ENCODE data around the gene IL12RB2.
A peak's percentile ranks its signal among the peaks of the same experiment; 100 is the strongest.
"Not testable (repeated sequence)": the region's sequence is repeated elsewhere in the genome, so short reads cannot be mapped to it uniquely, and the experiment has no call there.

Gene IL12RB2

GRCh38 chr1:67399199-67399993, 91.7 kb downstream of the IL12RB2 start:
- no peak for DNase-seq (ENCODE audit: low read depth)

DNA sequence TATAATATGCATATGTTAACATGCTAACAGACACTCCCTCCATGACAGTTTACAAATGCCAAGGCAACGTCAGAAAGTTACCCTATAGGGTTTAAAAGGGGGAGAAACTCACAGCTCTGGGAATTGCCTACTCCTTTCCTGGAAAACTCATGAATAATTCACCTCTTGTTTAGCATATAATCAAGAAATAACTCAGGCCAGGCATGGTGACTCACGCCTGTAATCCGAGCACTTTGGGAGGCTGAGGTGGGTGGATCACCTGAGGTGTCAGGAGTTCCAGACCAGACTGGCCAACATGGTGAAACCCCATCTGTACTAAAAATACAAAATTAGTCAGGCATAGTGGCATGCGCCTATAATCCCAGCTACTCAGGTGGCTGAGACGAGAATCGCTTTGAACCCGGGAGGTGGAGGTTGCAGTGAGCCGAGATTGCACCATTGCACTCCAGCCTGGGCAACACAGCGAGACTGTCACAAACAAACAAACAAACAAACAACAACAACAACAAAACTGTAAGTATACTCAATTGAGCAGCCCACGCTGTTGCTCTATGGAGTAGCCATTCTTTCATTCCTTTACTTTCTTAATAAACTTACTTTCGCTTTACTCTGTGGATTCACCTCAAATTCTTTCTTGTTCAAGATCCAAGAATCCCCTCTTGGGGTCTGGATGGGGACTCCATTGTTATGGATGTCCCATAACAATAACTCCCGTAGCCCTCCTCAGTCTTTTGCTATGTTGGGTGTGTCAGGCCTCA, 92.5 kb downstream of the IL12RB2 start:
- not testable (repeated sequence) for DNase-seq (ENCODE audit: low read depth)

DNA sequence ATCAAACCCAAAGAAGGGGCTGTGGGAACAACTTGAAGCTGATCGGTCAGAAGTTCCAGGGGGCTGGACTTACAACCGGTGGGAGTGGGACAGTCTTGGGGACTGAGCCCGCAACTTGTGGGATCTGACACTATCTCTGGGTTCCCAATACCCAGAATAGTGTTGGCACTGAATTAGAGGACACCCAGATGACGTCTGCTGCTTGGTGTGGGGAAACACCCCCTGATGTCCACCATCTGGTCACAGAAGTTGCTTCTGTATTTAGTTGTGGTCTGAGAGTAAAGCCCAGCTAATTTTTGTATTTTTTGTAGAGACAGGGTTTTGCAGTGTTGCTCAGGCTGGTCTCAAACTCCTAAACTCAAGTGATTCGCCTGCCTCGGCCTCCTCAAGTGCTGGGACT, 93.8 kb downstream of the IL12RB2 start:
- no peak for DNase-seq (ENCODE audit: low read depth)

- no peak for DNase-seq (ENCODE audit: low read depth)
Observed at GRCh38 chr1:67404212-67404620, 96.5 kb downstream of the IL12RB2 start.

DNA sequence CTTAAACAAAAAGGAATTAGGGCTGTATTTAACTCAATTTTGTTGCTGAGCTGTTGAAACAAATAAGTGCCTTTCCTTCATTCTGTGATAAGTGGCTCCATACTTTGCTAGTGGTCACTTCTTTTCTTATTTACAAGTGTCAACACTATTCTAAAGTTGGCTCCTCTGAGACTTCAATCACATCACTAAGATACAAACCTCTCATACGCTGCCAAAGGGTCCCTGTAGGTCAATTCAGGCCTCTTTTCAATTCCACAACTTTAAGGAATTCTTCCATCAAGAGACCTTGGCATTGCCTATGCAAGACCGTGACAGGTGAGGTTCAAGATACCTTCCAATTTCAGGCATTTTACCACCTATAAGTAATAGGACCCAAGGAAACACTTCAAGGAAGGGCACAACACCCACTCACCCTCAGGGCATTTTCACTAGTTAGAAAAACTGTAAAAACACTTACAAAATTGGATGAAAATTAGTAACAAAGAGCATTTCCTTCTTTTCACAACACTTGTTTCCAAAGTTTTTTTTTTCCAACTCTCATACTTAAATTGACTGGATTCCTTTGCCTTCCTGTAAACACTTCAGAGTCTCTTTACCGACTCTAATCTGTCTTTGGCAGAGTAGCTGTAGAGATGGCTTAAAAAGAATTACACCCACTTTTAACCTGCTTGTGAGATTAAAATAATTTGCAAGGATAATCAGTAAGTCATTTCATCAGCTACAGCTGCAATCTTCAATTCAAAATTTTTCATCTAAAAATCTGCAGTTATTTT, 98.0 kb downstream of the IL12RB2 start:
- DNase-seq (ENCODE audit: low read depth): no peak

- no peak for DNase-seq (ENCODE audit: low read depth)
Observed at GRCh38 chr1:67407498-67407897, 99.8 kb downstream of the IL12RB2 start.

GRCh38 chr1:67408148-67408547, 100.5 kb downstream of the IL12RB2 start:
- DNase-seq (ENCODE audit: low read depth): no peak

- not testable (repeated sequence) for DNase-seq (ENCODE audit: low read depth)
Observed at GRCh38 chr1:67413101-67413500, 105.4 kb downstream of the IL12RB2 start.

GRCh38 chr1:67414574-67414973, 106.9 kb downstream of the IL12RB2 start:
- DNase-seq (ENCODE audit: low read depth): no peak

GRCh38 chr1:67415041-67415440, 107.4 kb downstream of the IL12RB2 start:
- DNase-seq (ENCODE audit: low read depth): no peak

DNA sequence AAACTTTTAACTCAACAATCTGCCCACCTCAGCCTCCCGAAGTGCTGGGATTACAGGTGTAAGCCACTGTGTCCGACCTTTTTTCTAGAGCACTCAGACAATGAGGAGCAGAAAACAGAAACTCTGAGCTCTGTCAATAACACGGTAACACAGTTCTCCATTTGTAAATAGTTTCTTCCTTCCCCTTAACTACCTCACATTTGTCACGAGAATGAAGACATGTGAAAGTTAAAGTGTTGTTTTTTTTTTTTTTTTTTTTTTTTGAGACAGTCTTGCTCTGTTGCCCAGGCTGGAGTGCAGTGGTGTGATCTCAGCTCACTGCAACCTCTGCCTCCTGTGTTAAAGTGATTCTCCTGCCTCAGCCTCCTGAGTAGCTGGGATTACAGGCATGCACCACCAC, 110.1 kb downstream of the IL12RB2 start:
- DNase-seq (ENCODE audit: low read depth): not testable (repeated sequence)

GRCh38 chr1:67418839-67419586, 111.3 kb downstream of the IL12RB2 start:
- no peak for DNase-seq (ENCODE audit: low read depth)

DNA sequence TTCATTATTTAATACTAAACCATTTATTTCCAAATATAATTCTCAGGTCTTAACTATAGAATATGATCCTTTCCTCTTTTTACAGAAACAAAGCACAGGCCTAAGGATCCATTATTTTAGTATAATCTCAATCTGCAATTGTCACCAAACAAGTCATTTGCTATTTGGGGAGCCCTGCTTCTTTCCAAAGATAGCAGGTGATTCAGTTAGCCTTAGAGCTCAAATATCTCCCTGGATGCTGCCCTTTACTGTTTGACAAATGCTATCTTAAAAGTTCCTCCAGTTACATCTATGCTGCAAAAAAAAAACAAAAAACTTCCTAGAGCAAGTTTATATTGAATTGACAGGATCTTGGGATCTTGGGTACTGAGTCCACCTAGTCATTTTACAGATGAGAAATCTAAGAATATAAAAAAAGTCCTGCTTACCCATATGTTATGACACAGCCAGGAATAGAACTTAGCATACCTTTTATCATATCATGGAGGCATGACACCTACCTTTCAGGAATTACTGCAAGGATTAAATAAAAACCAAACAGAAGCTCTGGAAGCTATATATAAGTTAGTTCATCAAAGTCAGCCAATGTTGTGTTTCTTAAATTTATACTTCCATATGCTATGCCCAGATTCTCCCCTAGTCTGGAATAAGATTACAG, 113.3 kb downstream of the IL12RB2 start:
- DNase-seq (ENCODE audit: low read depth): no peak

GRCh38 chr1:67427465-67427864, 119.8 kb downstream of the IL12RB2 start:
- no peak for DNase-seq (ENCODE audit: low read depth)

DNA sequence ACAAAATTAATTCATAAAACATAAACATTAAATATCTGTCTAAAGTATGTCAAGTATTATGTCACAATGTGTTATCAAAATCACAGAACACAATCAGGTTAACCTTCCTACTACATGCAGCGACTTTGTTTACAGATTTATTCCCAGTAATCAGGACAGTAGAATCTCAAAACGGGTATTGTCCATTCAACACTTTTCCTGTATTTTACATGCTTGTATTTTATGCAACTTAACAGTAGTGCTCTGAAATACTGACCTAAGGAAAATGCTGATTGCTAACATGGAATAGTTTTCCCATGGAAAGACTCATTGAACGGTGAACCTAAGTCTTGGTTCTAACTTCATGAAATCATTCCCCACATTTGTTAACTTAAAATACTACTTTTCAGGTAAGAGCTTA, 120.3 kb downstream of the IL12RB2 start:
- DNase-seq (ENCODE audit: low read depth): no peak

DNA sequence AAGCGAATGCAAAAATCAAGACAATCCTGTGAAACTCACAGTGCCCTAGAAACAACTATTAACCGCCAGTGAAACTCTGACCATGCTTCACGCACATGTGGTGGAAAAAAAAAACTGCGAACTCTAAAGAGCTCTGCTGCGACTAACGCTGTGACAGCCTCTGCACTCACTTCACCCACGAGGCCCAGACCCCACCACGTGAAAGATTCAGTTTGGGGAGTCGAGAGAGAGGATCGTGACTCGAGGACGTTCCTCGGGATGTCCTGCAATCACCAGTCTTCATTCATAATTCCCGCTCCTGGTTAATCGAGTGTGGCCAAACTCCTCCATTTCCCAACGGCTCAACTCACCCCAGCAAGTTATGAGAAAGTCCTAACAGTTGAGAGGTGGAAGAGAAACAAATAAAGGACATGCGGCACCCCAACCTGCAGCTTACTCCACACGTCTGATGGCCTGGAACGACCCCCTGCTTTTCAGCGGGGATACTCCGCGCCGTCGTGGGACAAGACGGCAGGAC, 121.4 kb downstream of the IL12RB2 start:
- DNase-seq (ENCODE audit: low read depth): peak; percentile 17

- peak; percentile 9 for DNase-seq (ENCODE audit: low read depth)
Observed at GRCh38 chr1:67429528-67430357, 122.1 kb downstream of the IL12RB2 start.

DNA sequence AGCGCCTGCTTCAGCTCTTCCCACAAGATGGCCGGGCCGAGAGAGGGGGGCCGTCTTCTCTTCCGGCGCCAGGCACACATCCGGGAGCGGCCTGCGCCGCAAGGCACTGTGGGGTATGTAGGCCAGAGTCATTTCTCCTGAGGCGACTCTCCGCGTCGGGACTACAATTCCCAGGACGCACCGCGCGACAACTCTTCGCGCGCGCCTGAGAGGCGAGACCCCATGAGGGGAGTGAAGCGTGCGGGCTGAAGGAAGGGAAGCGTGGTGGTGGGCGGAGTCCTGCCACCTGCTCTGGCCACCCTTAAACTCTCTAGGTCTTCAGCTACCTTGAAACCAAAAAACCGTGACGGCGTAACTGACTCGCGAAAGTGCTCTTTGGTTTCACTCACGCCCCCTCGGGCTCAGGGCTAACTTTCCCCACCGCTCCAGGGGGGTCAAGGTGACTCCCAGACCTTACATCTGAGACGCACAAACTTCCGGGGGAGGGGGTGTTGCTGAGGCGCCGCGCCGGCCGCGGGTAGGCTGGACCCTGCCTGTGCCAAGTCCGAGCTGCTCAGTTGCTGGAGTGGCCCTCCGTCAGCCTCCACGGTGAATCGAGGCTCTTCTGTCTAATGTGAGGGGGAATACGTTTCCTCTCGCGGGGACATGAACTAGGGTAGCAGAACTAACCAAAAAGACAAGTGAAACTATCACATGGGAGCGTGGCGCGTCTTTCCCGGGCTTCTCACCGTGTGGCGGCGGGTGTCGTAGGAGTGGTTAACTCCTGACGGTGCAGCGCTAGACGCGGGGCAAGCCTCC, 122.9 kb downstream of the IL12RB2 start, which contains the start of gene SERBP1:
SERBP1 (minus strand) TSS at position 45 of the 798 bp plus-strand sequence. CDS start 102 bp downstream, outside the sequence.
- DNase-seq (ENCODE audit: low read depth): peak; percentile 93

GRCh38 chr1:67431156-67431765, 123.6 kb downstream of the IL12RB2 start:
- DNase-seq (ENCODE audit: low read depth): no peak
